Breast epithelium (tissue), 3 donors: ENCODE measurements around the gene SLC46A2.

Experiments used
- POLR2A ChIP-seq: fragments of 450-650 bp; IDR thresholded peaks from one replicate; pipeline ENCODE4 v1.6.1; 2016; ENCODE audit warnings: antibody characterized with exemption, mild to moderate bottlenecking, moderate library complexity
- POLR2AphosphoS5 ChIP-seq, 3 donors: sonication (generic); formaldehyde crosslinking; IDR thresholded peaks; one replicate each; pipeline ENCODE4 v1.6.1; 2017; ENCODE audit warnings: antibody characterized with exemption in 3 of 3
- TF ChIP-seq, protein P1 (sequence below), 3 donors: fragments of 450-650 bp; IDR thresholded peaks; one replicate each; pipeline ENCODE4 v1.5.1; 2016 to 2017; ENCODE audit warnings: antibody characterized with exemption in 3 of 3, mild to moderate bottlenecking in 3 of 3, moderate library complexity in 3 of 3

- TF ChIP-seq, protein P1, sequence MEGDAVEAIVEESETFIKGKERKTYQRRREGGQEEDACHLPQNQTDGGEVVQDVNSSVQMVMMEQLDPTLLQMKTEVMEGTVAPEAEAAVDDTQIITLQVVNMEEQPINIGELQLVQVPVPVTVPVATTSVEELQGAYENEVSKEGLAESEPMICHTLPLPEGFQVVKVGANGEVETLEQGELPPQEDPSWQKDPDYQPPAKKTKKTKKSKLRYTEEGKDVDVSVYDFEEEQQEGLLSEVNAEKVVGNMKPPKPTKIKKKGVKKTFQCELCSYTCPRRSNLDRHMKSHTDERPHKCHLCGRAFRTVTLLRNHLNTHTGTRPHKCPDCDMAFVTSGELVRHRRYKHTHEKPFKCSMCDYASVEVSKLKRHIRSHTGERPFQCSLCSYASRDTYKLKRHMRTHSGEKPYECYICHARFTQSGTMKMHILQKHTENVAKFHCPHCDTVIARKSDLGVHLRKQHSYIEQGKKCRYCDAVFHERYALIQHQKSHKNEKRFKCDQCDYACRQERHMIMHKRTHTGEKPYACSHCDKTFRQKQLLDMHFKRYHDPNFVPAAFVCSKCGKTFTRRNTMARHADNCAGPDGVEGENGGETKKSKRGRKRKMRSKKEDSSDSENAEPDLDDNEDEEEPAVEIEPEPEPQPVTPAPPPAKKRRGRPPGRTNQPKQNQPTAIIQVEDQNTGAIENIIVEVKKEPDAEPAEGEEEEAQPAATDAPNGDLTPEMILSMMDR (IDR thresholded peaks at IDR 0.05): no peak
- TF ChIP-seq POLR2AphosphoS5 (IDR thresholded peaks at IDR 0.05) (no peak), POLR2A (no peak)
These were observed 10.0 kb downstream of the SLC46A2 start for GRCh38 chr9:112880650-112881049.
